NK-92 (cell line): ENCODE results near the gene QSOX2.

Source experiments
- DNase-seq: peaks from one replicate; lab custom pipeline; 2025; ENCODE audit not compliant: unreplicated experiment; lab: John Stamatoyannopoulos, UW

QSOX2 gene

GRCh38 chr9:136252281-136252680, 6.7 kb upstream of the QSOX2 start:
- DNase-seq, result no peak

DNA sequence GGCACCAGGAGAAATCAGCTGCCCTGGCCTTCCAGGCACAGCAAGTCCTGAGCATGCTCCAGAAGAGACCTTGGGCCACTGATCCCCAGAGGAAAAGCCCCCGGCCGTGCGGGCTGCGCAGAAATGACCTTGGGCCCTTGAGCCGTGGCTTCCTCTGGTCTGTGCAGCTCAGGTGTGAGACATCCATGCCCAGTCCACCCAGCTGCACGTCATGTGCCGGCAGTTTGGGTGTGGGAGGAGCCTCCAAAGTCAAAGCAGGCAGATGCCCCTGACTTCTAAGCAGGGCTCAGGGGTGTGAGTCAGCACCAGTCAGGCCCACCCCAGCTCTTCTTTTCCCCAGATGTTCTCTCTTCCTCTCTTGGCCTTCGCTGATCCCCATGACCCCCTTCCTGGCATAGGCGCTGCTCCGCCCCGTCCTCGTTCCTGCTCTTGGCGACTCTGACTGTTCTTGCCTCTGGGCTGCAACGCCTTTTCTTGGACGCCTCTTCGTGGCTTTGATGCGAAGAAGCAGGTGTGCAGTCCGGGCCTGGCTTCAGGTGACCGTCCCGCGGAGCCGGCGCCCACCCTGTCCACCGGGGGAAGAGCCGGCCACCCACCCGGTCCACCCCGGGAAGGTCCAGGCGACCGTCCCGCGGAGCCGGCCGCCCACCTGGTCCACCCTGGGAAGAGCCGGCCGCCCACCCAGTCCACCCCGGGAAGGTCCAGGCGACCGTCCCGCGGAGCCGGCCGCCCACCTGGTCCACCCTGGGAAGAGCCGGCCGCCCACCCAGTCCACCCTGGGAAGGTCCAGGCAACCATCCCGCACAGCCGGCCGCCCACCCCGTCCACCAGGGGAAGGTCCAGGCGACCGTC, 5.9 kb upstream of the QSOX2 start:
- DNase-seq, result no peak

DNA sequence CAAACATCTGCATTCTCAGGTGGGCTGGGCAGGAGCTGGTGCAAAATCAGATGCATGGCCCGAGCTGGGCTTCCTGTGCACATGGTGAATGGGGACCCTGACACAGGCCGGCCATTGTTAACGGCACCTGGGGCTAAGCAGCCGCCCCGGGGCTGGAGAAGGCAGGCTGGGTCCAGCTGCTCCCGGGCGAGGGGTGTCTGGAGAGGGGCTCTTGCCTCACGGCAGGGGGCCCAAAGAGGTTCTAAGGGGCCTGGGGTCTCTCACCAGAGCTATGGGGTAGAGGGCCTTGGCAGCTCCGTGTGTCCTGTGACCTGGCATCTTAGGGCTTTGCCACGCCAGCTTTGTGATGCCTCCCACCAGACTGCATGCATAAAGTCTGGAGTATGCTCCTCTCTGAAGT, 5.1 kb upstream of the QSOX2 start:
- DNase-seq, result no peak

DNA sequence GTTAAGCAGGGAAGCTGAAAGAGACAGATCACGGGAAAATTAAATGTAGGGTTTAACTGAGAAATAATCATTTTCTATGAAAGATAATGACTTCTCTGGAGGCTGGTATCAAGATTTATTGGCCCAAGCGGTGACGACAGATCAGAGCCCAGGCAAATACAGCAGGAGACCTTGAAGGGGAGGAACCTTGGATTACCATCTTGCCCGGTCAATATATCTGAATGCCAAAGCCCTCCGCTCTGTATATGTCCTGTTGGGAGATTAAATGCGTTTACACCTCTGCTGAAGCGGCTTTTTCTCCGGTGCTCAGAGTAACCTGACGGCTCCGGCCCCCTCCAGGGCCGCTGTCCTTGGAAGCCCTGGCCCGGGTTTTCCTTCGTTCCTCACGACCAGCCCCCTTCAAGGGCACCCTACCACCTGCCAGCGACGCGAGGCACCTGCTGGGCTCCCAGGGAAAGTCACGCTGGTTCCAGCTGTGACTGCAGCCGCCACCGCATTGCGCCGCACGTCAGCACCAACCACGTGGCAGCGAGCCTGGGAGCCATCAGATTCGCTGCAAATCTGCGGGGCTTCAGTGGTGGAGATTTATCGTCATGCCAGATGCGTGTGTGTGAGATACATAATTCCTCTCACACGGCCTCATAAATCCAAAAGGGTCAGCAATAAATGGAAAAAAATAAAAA, 4.4 kb upstream of the QSOX2 start:
- DNase-seq, result no peak

- DNase-seq, result no peak
Measured at GRCh38 chr9:136248951-136249876, 3.6 kb upstream of the QSOX2 start.

- no peak for DNase-seq
Measured at GRCh38 chr9:136247947-136248637, 2.5 kb upstream of the QSOX2 start.

- no peak for DNase-seq
Measured at GRCh38 chr9:136247551-136247916, 1.9 kb upstream of the QSOX2 start.

- DNase-seq, result no peak
Measured at GRCh38 chr9:136246849-136247550, 1.4 kb upstream of the QSOX2 start.

- no peak for DNase-seq
Measured at GRCh38 chr9:136244969-136245218, 718 bp downstream of the QSOX2 start.

DNA sequence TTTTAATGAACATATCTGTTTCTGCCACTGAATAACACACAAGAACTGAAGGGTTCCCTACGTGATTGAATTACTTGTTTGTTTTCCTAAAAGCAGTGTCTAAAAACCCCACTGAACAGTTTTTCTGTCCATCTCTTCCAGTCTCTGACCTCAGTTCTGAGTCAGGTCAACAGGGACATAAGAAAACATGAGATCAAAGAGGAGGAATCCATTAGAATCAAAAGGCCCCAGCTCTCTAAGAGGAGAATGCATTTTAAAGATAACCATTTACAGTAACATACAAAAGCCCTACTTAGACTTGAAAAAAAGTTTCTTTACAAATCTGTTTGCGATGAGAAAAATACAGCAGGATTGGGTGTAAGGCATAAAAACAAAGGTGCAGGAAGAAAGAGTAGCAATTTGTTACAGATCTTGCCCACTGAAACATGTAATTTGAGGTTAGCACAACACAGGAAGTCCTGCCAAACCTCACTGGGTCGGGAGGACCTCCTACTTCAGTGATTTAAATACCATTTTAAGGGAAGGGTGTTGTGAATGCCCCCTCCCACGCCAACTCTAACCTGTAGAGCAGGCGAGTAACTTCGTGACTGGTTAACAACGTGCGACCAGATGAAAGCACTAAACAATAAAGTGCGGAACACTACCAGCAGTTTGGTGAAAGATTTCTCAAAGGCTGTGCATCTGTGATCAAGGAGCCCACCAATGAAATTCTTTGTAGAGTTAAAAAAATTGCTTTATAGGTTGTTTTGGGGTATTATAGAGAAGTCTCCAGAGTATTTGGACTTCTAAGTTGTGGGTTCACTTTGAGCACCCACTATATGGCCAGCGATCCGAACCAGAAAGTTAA, 1.3 kb downstream of the QSOX2 start:
- DNase-seq, result no peak

DNA sequence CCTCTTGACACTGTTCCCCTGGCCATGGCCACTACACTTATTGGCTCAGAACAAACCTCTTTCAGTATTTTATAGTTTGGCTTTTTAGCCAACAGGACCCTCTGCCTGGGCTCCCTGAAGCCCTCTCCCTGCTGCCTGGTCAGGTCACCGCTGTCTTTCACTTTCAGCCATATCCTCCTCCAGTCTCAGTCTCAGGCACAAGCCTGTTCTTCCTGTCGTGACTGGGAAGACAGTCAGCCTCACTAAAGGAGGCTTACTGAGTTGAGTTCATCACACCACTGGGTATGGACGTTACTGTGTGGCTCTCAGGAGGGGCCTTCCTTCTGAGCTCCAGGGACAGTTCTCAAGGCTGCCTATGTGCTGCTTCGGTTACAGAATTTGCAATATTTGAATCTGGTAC, 2.0 kb downstream of the QSOX2 start:
- DNase-seq, result no peak

DNA sequence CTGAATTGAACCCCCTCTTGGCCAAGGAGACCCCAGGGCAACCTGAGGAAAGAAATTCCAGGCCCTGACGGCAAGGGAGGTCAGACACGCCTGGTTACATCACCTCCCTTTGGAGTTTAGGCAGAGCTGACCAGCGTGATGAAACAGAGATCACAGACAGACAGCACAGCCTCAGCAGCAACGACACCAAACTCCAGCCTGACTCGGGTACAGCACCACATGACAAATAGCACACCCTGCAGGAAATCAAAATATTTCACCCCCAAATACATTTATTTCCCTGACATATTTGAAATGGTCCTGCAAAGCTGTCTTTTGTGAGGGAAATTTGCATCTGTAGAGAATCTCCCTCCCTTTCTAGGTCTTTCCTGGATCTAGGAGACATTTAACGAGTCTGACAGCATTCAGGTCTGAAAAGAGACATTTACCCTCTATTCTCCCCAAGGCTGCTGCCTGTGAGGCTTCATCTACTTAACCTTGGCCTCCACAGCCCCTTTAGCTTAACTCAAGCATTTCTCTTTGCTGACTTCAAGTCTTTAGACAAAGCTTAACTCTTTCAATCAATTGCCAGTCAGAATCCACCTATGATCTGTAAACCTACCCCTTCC, 2.6 kb downstream of the QSOX2 start:
- DNase-seq, result no peak

DNA sequence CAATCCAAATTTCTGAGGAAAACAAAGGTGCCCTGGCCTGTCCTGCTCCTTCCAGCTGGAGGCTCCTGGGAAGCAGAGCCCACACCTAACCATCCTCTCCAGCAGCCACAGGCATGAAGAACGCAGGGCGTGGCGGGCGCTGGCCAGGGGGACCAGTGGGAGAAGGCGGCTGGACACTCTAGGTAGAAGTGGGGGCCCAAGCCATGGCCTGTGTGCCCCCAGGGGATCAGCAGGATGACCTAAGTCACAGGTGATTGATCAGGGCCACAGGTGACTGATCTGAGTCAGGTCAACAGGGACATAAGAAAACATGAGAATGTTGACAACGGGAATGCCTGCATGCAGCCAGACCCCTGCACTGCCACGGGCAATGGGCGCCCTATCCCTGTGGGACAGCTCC, 3.4 kb downstream of the QSOX2 start:
- DNase-seq, result no peak

DNA sequence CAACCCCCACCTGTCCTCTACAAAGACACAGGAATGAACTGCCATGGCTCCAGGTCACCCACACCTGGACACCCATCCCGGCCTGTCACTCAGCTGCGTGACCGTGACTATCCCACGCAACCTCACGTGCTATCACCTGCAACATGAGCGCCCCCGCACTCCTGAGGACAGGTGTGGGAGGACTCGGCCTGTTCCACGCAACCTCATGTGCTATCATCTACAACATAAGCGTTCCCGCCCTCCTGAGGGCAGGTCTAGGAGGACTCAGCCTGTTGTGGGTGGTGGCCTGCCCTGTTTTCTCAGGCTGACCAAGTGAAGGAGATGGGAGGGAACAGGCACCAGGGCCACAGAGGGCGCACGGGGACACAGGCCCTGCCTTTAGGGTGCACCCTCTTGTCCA, 4.1 kb downstream of the QSOX2 start:
- no peak for DNase-seq

GRCh38 chr9:136240941-136241340, 4.7 kb downstream of the QSOX2 start:
- DNase-seq, result no peak

DNA sequence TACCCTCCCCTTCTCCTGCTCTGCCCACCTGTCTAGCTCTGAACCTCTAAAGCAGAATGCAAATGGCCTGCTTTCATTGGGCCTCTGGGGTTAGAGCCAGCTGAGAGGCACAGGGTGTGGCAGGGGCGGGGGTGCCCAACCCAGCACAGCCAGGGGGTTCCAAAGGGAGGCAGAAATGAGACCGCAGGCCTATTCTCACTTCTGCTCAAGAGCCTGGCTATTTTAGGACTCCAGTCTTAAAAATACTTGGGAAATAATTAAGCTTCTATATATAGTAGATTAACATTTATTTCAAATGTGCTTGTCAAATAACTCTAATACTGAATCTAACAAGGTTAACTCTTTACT, 5.7 kb downstream of the QSOX2 start:
- no peak for DNase-seq

DNA sequence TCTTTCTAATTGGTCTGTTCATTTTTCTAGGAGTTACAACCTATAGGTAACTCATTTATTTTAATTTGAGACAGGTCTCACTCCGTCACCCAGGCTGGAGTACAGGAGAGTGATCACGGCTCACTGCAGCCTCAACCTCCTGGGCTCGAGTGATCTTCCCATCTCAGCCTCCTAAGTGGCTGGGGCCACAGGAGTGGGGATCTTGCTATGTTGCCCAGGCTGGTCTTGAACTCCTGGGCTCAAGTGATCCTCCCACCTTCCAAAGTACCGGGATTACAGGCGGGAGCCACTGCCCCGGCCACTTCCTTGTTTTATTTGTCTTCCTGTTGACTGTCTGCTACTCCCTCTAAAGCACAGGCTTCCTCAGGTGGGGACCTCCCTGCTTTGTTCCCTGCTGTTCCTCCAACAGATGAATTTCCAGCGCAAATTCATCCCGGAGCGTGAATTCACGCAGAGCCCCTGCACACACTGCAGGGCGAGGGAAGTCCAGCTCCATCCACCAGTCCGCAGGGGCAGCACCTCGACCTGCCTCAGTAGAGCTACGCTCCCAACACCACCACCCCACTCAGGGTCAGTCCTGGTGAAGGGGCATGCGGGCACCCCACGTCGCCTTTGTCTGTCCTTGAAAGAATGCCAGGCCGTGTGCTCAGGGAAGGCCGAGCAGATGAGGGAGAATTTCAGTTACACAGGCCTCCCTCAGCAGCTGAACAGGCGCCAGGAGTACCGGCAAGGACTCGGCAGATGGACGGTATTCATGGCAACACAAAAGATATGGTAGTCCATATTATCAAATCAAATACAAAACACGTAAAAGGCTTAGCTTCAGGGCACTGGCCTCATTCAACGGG, 6.3 kb downstream of the QSOX2 start:
- DNase-seq, result no peak

DNA sequence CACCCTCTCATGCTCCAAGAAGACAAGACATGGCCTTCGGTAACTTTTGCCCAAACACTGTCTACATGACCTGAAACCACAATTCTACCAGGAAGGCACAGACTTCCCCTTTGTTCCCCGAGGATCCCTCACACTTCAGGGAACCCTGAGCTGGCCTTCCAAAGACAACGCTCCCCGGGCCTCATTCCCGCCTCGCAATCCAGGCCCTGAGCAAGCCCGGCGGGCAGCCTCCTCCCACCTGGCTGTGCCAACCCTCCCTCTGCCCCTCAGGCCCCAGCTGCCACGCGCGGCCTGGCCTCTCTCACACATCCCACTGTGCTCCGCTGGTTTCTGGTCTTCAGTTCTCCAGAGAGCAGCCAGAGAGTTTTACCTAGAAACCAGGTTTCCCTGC, 7.3 kb downstream of the QSOX2 start:
- DNase-seq, result no peak
